OCI-LY7 (cell line): ENCODE results near the gene TSPAN11. TPM values are rescaled to one million over a fixed set of nuclear protein-coding genes. Genes with fewer than 3 reads are reported as not detected.

Source experiments
- BruUV-seq: library from RNA; stranded (reverse); fragments of 400-500 nt; replicated peaks from 2 replicates; lab custom pipeline; 2021; lab: Mats Ljungman, UMichigan
- CTCF ChIA-PET: fragments of 300-600 bp; sonication (Branson Sonifier 250); formaldehyde crosslinking; loops from one replicate; lab custom pipeline; 2022; ENCODE audit warnings: antibody characterized with exemption; ENCODE audit not compliant: unreplicated experiment; lab: Charles Lee
- POLR2A ChIA-PET: fragments of 300-600 bp; sonication (Branson Sonifier 250); formaldehyde crosslinking; loops from one replicate; lab custom pipeline; 2022; ENCODE audit warnings: antibody characterized with exemption; lab: Charles Lee
- DNase-seq: peaks from one replicate; pipeline ENCODE4 v3.0.0-alpha.2; 2015; ENCODE audit warnings: low spot score
- H2AFZ ChIP-seq: fragments of 200-600 bp; sonication (generic), shearing (Covaris generic); 2 replicates; pipeline ENCODE4 v1.6.1; 2014; ENCODE audit warnings: mild to moderate bottlenecking, antibody characterized with exemption, low read length, moderate library complexity
- H3K27ac ChIP-seq: fragments of 200-600 bp; sonication (generic); 2 replicates; pipeline ENCODE4 v1.5.1; 2014; ENCODE audit warnings: mixed run types, low read depth, mild to moderate bottlenecking, moderate library complexity, low read length, inconsistent platforms; ENCODE audit not compliant: poor library complexity, severe bottlenecking
- H3K36me3 ChIP-seq: fragments of 200-600 bp; sonication (generic); 2 replicates; pipeline ENCODE4 v1.6.1; 2014; ENCODE audit warnings: mild to moderate bottlenecking, antibody characterized with exemption, low read length, moderate library complexity, mixed read lengths; ENCODE audit not compliant: insufficient read depth
- H3K4me1 ChIP-seq: fragments of 200-600 bp; sonication (generic); 2 replicates; pipeline ENCODE4 v1.5.1; 2014; ENCODE audit warnings: mild to moderate bottlenecking, low read length; ENCODE audit not compliant: insufficient read depth, poor library complexity, severe bottlenecking
- H3K4me2 ChIP-seq: fragments of 200-600 bp; sonication (generic); 2 replicates; pipeline ENCODE4 v1.6.1; 2014; ENCODE audit warnings: mild to moderate bottlenecking, low read length
- H3K4me3 ChIP-seq: fragments of 200-600 bp; sonication (generic); 2 replicates; pipeline ENCODE4 v1.5.1; 2014; ENCODE audit warnings: mild to moderate bottlenecking, low read depth, low read length; ENCODE audit not compliant: poor library complexity, severe bottlenecking
- H3K79me2 ChIP-seq: fragments of 200-600 bp; sonication (generic); 2 replicates; pipeline ENCODE4 v1.6.1; 2016; ENCODE audit warnings: low read depth, mild to moderate bottlenecking, low read length, moderate library complexity, mixed read lengths; ENCODE audit not compliant: insufficient read depth
- H3K9me2 ChIP-seq: fragments of 200-600 bp; sonication (generic); 2 replicates; pipeline ENCODE4 v1.6.1; 2016; ENCODE audit warnings: mild to moderate bottlenecking, low read length, mixed read lengths; ENCODE audit not compliant: insufficient read depth
- H3K9me3 ChIP-seq: fragments of 200-600 bp; sonication (generic); 2 replicates; pipeline ENCODE4 v1.6.1; 2014; ENCODE audit warnings: mild to moderate bottlenecking, mixed run types, low read length, mixed read lengths
- H4K20me1 ChIP-seq: fragments of 200-600 bp; sonication (generic); 2 replicates; pipeline ENCODE4 v1.6.1; 2014; ENCODE audit warnings: mild to moderate bottlenecking, antibody characterized with exemption, low read length, moderate library complexity, mixed read lengths; ENCODE audit not compliant: insufficient read depth
- CTCF ChIP-seq: fragments of 200-600 bp; sonication (generic); conservative IDR thresholded peaks from 2 replicates; pipeline ENCODE4 v1.5.1; 2014; ENCODE audit warnings: mild to moderate bottlenecking, antibody characterized with exemption, low read length, moderate library complexity, mixed read lengths
- EZH2phosphoT487 ChIP-seq: fragments of 200-600 bp; sonication (generic); IDR thresholded peaks from 2 replicates; pipeline ENCODE4 v1.6.1; 2018; ENCODE audit warnings: low read depth, borderline replicate concordance, mild to moderate bottlenecking, mixed run types, antibody characterized with exemption, low read length, moderate library complexity, mixed read lengths
- intact Hi-C: fragments of 100-400 bp; cut with micrococcal nuclease; formaldehyde crosslinking; loops from one replicate; pipeline ENCODE4 v1.10.0; 2022; ENCODE audit not compliant: unreplicated experiment
- total RNA-seq, 2 experiments: library from RNA; depleted of rRNA in 1 of 2; stranded (reverse); fragments of >200 nt in 1 of 2; shearing (Covaris generic) in 1 of 2; gene quantifications; 2 replicates each; pipeline ENCODE4 v1.2.3, GENCODE V29; 2014 to 2022

Gene TSPAN11
- total RNA-seq, 2 experiments from 2014 or later, result not detected

- H3K9me3 ChIP-seq, result 0 out of 2 replicates have a peak, but pooled peaks cover 5% of the 10 kb centered on the region
- ChIA-PET CTCF (no interaction called here), POLR2A (interaction anchor here (5.4 kb wide), 1 partner anchor 12 kb away, joined by 49 read pairs; no protein-coding TSS in a partner anchor)
- no peaks in the 10 kb centered on the region for H3K9me2 ChIP-seq
- H4K20me1 ChIP-seq, result no peaks in the 10 kb centered on the region
- DNase-seq, result peak; percentile 58
- no TSS peak for BruUV-seq
- H3K36me3 ChIP-seq, result no peaks in the 10 kb centered on the region; the same call in 1 of the 2 replicates
- peak overlapping the region; percentile 65; the same call in 1 of the 2 replicates for H3K4me2 ChIP-seq
- intact Hi-C loops, result no loop called here
- H2AFZ ChIP-seq, result peak overlapping the region; percentile 42; the same call in 1 of the 2 replicates
- peak overlapping the region; percentile 21 for H3K27ac ChIP-seq
- TF ChIP-seq EZH2phosphoT487 (no peak), CTCF (no peak)
- H3K4me3 ChIP-seq, result no peak overlapping the region
- H3K4me1 ChIP-seq, result peaks cover 79% of the 10 kb centered on the region
- H3K79me2 ChIP-seq, result no peaks in the 10 kb centered on the region
Measured at GRCh38 chr12:31019976-31020375, 93.4 kb downstream of the TSPAN11 start.

GRCh38 chr12:31020385-31021166 lies 94.0 kb downstream of the TSPAN11 start:
- H3K4me3 ChIP-seq, result no peak overlapping the region
- ChIA-PET POLR2A (interaction anchor here (0.7 to 5.4 kb wide), 5 partner anchors 9 to 53 kb away, joined by 3 to 49 read pairs (median 3); partner anchors contain the start of gene DDX11), CTCF (no interaction called here)
- no TSS peak for BruUV-seq
- H3K79me2 ChIP-seq, result no peaks in the 10 kb centered on the region
- 0 out of 2 replicates have a peak, but pooled peaks cover 5% of the 10 kb centered on the region for H3K9me3 ChIP-seq
- H3K9me2 ChIP-seq, result no peaks in the 10 kb centered on the region
- no peaks in the 10 kb centered on the region for H4K20me1 ChIP-seq
- TF ChIP-seq CTCF, result no peak
- no peak for TF ChIP-seq EZH2phosphoT487
- DNase-seq, result no peak
- peak overlapping the region; percentile 65 for H3K4me2 ChIP-seq
- H3K27ac ChIP-seq, result peak overlapping the region; percentile 50
- H3K36me3 ChIP-seq, result no peaks in the 10 kb centered on the region; the same call in 1 of the 2 replicates
- peaks cover 85% of the 10 kb centered on the region for H3K4me1 ChIP-seq
- peak overlapping the region; percentile 84; the same call in 1 of the 2 replicates for H2AFZ ChIP-seq
- intact Hi-C loops, result no loop called here
